ENCODE data around the gene MAP1LC3B2.

DNA sequence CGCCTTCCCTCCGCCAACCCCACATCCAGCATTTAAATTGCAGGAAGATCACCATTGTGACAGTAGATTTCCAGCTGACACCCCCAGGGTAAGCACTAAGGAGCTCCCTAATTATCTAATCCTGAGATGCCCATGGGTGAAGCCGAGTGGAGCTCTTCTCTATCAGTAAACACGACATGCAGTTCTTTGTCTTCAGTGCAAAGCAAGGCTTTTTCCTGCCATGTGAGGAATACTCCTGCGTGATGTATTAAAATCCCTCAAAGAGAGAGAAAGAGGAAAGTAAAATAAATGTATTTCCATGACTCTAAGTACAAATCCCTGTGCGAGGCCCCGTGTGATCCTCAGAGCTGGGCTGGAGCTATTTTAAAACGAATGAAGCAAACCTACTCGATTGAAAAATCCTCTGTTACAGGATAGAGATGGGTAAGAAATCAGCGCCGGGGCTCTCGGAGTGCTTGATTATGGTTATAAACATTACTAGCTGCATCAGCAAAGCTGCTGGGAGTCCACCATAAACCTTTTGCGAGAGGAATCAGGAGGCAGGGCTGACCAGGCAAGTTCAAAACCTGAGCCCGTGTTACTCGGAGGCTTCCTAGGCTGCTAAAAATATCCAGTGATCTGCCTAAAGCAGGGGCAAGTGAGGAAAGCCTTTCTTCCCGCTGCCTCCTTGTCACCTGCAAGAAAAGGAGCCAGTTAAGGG is 61.5 kb downstream of the MAP1LC3B2 start:
- TF ChIP-seq CTCF (IDR thresholded peaks at IDR 0.05; ENCODE audit: control extremely low read depth in 1 of 3, insufficient read depth in 1 of 3, low read depth in 1 of 3, low read length in 3 of 3): no peak
- TF ChIP-seq POLR2AphosphoS5 (IDR thresholded peaks at IDR 0.05; ENCODE audit: low read depth, low read length): no peak
- TF ChIP-seq CEBPB (IDR thresholded peaks at IDR 0.05; ENCODE audit: low read depth, low read length): no peak
- no peak for TF ChIP-seq RNF2 (IDR thresholded peaks at IDR 0.05; ENCODE audit: borderline replicate concordance, low read depth, low read length, missing control alignments, poor library complexity, severe bottlenecking)
- no peak for TF ChIP-seq GABPA (IDR thresholded peaks at IDR 0.05; ENCODE audit: borderline replicate concordance, insufficient read depth, low read length)
- no peak for TF ChIP-seq EP300 (IDR thresholded peaks at IDR 0.05; ENCODE audit: borderline replicate concordance in 1 of 2, low read depth in 2 of 2, low read length in 2 of 2)
- no peak for TF ChIP-seq BRCA1 (IDR thresholded peaks at IDR 0.05; ENCODE audit: low read depth, low read length)
- TF ChIP-seq TAF7 (optimal IDR thresholded peaks at IDR 0.05; ENCODE audit: borderline replicate concordance, low read depth, low read length): no peak
- no peak for TF ChIP-seq TAF1 (IDR thresholded peaks at IDR 0.05; ENCODE audit: low read depth, low read length)
- TF ChIP-seq, protein P1, sequence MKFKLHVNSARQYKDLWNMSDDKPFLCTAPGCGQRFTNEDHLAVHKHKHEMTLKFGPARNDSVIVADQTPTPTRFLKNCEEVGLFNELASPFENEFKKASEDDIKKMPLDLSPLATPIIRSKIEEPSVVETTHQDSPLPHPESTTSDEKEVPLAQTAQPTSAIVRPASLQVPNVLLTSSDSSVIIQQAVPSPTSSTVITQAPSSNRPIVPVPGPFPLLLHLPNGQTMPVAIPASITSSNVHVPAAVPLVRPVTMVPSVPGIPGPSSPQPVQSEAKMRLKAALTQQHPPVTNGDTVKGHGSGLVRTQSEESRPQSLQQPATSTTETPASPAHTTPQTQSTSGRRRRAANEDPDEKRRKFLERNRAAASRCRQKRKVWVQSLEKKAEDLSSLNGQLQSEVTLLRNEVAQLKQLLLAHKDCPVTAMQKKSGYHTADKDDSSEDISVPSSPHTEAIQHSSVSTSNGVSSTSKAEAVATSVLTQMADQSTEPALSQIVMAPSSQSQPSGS (IDR thresholded peaks at IDR 0.05; ENCODE audit: low read length): no peak
- TF ChIP-seq E2F6 (IDR thresholded peaks at IDR 0.05): no peak
- TF ChIP-seq SIN3A (conservative IDR thresholded peaks at IDR 0.05 in 1 of 2, IDR thresholded peaks at IDR 0.05 in 1 of 2; ENCODE audit: low read depth in 1 of 2, low read length in 2 of 2): no peak
- TF ChIP-seq TEAD4 (IDR thresholded peaks at IDR 0.05; ENCODE audit: low read depth, low read length): no peak
- no peak for TF ChIP-seq EZH2 (IDR thresholded peaks at IDR 0.05; ENCODE audit: low read depth, low read length, severe bottlenecking)

All from H1 (cell line).